ENCODE data around the gene FLT3.

FLT3 gene

GRCh38 chr13:27988520-27988919 lies 111.9 kb downstream of the FLT3 start, which contains the start of gene URAD:
Gene URAD, minus strand, starts transcription at chr13:27988693. Its CDS starts 56 bp downstream, at chr13:27988637.
- TF ChIP-seq CTCF (IDR thresholded peaks at IDR 0.05; ENCODE audit: borderline replicate concordance, insufficient read depth, low read depth, low read length): no peak
- no peak within 1 kb of the TSS for H3K4me3 ChIP-seq (ENCODE audit: low read depth, low read length)

- no peak for TF ChIP-seq CTCF (IDR thresholded peaks at IDR 0.05; ENCODE audit: borderline replicate concordance, insufficient read depth, low read depth, low read length)
- H3K4me3 ChIP-seq (ENCODE audit: low read depth, low read length): no peak overlapping the region
These were observed 114.8 kb downstream of the FLT3 start for GRCh38 chr13:27985600-27985999.

- no peak for TF ChIP-seq CTCF (IDR thresholded peaks at IDR 0.05; ENCODE audit: borderline replicate concordance, insufficient read depth, low read depth, low read length)
- H3K4me3 ChIP-seq (ENCODE audit: low read depth, low read length): no peak overlapping the region
These were observed 118.0 kb downstream of the FLT3 start for GRCh38 chr13:27982361-27982760.

GRCh38 chr13:27981006-27981708 lies 119.2 kb downstream of the FLT3 start:
- no peak overlapping the region for H3K4me3 ChIP-seq (ENCODE audit: low read depth, low read length)
- TF ChIP-seq CTCF (IDR thresholded peaks at IDR 0.05; ENCODE audit: borderline replicate concordance, insufficient read depth, low read depth, low read length): no peak

GRCh38 chr13:27980280-27980998 lies 119.9 kb downstream of the FLT3 start:
- TF ChIP-seq CTCF (IDR thresholded peaks at IDR 0.05; ENCODE audit: borderline replicate concordance, insufficient read depth, low read depth, low read length): no peak
- no peak overlapping the region for H3K4me3 ChIP-seq (ENCODE audit: low read depth, low read length)

- no peak for TF ChIP-seq CTCF (IDR thresholded peaks at IDR 0.05; ENCODE audit: borderline replicate concordance, insufficient read depth, low read depth, low read length)
- H3K4me3 ChIP-seq (ENCODE audit: low read depth, low read length): no peak overlapping the region
These were observed 120.6 kb downstream of the FLT3 start for GRCh38 chr13:27979765-27980279.

All from GM12875 (cell line).